ENCODE data around the gene MUSTN1. TPM values are rescaled to one million over a fixed set of nuclear protein-coding genes. Genes with fewer than 3 reads are reported as not detected.

The MUSTN1 gene
- total RNA-seq, 1 donor from 2014 or later: 30.2 TPM

DNA sequence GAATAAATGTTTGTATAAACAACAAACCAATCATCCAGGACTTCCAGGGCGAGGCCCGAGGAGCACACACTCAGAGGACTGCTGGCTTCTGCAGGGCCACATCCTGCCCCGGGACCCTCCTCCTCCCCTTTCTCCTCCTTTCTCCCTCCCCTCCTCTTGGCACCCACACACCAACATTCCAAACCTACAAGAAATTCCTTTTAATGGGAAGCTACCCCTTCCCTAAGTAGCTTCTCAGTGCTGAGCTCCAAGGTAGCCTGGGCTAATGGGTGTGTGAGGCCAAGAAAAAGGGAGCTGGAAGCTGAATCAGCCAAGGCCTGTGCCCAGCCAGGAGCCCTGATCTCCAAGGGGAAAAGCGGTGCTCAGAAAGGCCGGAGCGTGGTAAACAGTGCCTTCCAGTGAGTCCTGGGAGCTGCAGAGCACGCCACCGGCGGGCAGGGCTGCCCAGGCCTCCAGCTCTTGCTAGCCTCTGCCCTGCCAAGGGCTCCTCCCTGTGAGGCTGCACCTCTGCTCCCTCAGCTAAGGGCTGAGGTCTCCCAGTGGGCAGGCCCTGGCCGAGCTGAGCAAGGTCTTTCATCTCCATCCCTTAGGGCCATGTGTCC, 36.3 kb downstream of the MUSTN1 start:
- intact Hi-C loops (cut with DNase I): no loop called here
- no peak for DNase-seq (ENCODE audit: extremely low spot score in 2 of 2)
- H3K27ac ChIP-seq: no peak overlapping the region
- H3K36me3 ChIP-seq: no peaks in the 10 kb centered on the region
- H3K4me3 ChIP-seq: no peak overlapping the region
- H3K9me3 ChIP-seq: no peaks in the 10 kb centered on the region
- no peaks in the 10 kb centered on the region for H3K4me1 ChIP-seq
- no peaks in the 10 kb centered on the region for H3K27me3 ChIP-seq
- no peak for TF ChIP-seq POLR2A (IDR thresholded peaks at IDR 0.05)
- TF ChIP-seq, protein P1, sequence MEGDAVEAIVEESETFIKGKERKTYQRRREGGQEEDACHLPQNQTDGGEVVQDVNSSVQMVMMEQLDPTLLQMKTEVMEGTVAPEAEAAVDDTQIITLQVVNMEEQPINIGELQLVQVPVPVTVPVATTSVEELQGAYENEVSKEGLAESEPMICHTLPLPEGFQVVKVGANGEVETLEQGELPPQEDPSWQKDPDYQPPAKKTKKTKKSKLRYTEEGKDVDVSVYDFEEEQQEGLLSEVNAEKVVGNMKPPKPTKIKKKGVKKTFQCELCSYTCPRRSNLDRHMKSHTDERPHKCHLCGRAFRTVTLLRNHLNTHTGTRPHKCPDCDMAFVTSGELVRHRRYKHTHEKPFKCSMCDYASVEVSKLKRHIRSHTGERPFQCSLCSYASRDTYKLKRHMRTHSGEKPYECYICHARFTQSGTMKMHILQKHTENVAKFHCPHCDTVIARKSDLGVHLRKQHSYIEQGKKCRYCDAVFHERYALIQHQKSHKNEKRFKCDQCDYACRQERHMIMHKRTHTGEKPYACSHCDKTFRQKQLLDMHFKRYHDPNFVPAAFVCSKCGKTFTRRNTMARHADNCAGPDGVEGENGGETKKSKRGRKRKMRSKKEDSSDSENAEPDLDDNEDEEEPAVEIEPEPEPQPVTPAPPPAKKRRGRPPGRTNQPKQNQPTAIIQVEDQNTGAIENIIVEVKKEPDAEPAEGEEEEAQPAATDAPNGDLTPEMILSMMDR (IDR thresholded peaks at IDR 0.05): no peak
- TF ChIP-seq POLR2AphosphoS5 (IDR thresholded peaks at IDR 0.05; ENCODE audit: insufficient read depth in 1 of 2, low read depth in 1 of 2): no peak

DNA sequence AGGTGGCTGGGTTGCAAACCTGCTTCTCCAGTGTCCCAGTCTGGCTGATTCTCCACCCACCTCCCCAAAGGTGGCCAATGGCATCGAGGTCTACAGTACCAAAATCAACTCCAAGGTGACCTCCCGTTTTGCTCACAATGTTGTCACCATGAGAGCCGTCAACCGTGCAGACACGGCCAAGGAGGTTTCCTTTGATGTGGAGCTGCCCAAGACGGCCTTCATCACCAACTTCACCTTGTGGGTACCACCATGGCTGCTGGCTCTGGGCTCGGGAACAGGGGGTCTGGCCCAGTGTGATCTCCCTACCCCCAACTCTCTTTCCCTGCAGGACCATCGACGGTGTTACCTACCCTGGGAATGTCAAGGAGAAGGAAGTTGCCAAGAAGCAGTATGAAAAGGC, 38.4 kb downstream of the MUSTN1 start:
- Histone ChIP-seq H3K4me3 (no peak overlapping the region), H3K9me3 (no peaks in the 10 kb centered on the region), H3K36me3 (no peaks in the 10 kb centered on the region), H3K4me1 (no peaks in the 10 kb centered on the region), H3K27me3 (no peaks in the 10 kb centered on the region), H3K27ac (no peak overlapping the region)
- intact Hi-C loops (cut with DNase I): no loop called here
- no peak for DNase-seq (ENCODE audit: extremely low spot score in 2 of 2)
- TF ChIP-seq, protein P1 (IDR thresholded peaks at IDR 0.05): no peak
- TF ChIP-seq POLR2AphosphoS5 (IDR thresholded peaks at IDR 0.05; ENCODE audit: insufficient read depth in 1 of 2, low read depth in 1 of 2) (no peak), POLR2A (IDR thresholded peaks at IDR 0.05) (no peak)

DNA sequence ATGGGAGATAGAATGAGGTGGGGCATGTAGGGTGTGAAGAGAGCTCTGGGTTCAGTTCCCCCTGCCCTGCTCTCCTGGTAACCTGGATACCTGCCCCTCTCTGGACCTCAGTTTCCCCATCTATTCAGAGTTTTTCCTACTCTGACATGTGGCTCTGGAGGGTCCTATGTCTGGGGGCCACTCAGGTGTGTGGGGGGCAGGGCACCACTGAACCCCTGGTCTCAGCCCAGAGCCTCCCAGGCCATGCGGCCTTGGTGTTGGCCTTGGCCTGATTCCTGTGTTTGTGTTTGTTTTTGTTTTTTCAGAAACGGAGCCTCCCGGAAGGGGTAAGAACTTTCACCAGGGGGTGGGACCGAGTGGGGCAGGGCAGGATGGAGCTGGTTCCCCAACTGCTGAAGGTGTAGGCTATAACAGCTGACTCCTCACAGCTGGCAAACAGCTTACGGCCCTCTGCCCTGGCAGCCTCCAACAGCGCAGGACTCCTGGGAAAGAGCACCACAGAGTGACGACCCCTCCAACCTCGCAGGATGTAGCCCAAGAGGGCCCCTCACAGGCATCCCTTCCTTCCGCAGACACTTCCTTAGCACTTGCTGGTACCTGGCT, 39.4 kb downstream of the MUSTN1 start:
- H3K4me3 ChIP-seq: no peak overlapping the region
- intact Hi-C loops (cut with DNase I): no loop called here
- no peaks in the 10 kb centered on the region for H3K36me3 ChIP-seq
- no peak for DNase-seq (ENCODE audit: extremely low spot score in 2 of 2)
- no peak for TF ChIP-seq POLR2A (IDR thresholded peaks at IDR 0.05)
- TF ChIP-seq POLR2AphosphoS5 (IDR thresholded peaks at IDR 0.05; ENCODE audit: insufficient read depth in 1 of 2, low read depth in 1 of 2): no peak
- TF ChIP-seq, protein P1 (IDR thresholded peaks at IDR 0.05): no peak
- H3K4me1 ChIP-seq: no peaks in the 10 kb centered on the region
- H3K27ac ChIP-seq: no peak overlapping the region
- no peaks in the 10 kb centered on the region for H3K9me3 ChIP-seq
- no peaks in the 10 kb centered on the region for H3K27me3 ChIP-seq

DNA sequence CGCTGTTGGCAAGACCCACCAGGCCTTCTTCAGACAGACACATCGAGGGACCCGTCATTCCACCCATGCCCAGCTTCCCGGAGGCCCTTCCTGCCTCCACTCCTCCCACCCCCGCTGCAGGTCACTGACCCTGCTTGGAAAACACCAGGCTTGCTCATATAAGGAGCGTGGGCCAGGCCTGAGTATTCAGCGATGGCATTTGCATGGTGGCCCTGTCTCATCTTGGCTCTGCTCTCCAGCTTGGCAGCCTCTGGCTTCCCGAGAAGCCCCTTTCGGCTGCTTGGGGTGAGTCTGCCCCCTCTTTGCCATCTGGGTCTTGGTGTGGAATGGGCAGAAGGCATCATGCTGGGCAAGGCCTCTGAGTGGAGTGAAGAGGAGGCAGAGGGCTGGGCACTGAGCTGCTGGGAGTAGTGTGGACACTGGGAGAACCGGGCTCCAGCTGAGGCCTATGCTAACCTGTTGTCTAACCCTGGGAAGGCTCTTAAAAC, 40.2 kb downstream of the MUSTN1 start, which contains the start of gene ITIH3:
Gene ITIH3, plus strand, starts transcription at position 185 of the 488 bp plus-strand sequence. Its CDS starts 8 bp downstream, at position 193.
- intact Hi-C loops (cut with DNase I): no loop called here
- TF ChIP-seq, protein P1 (IDR thresholded peaks at IDR 0.05): no peak
- no peak for TF ChIP-seq POLR2AphosphoS5 (IDR thresholded peaks at IDR 0.05; ENCODE audit: insufficient read depth in 1 of 2, low read depth in 1 of 2)
- Histone ChIP-seq H3K27ac (no peak within 1 kb of the TSS), H3K4me1 (no peaks in the 10 kb centered on the region), H3K4me3 (no peak within 1 kb of the TSS), H3K36me3 (no peaks in the 10 kb centered on the region), H3K9me3 (no peaks in the 10 kb centered on the region), H3K27me3 (no peaks in the 10 kb centered on the region)
- no peak for DNase-seq (ENCODE audit: extremely low spot score in 2 of 2)
